Right lobe of liver (tissue), 4 donors: ENCODE data around the gene HNRNPD.

Source experiments
- POLR2A ChIP-seq: fragments of 450-650 bp; IDR thresholded peaks from one replicate; pipeline ENCODE4 v1.6.1; 2017; ENCODE audit warnings: antibody characterized with exemption, mild to moderate bottlenecking
- TF ChIP-seq, protein P1 (sequence below), 4 donors: fragments of 200-600 bp in 3 of 4; fragments of 450-650 bp in 1 of 4; IDR thresholded peaks; one replicate each; pipeline versions ENCODE4 v1.5.1 to v1.8.0; 2016 to 2022; ENCODE audit warnings: antibody characterized with exemption in 4 of 4, mild to moderate bottlenecking in 2 of 4
- donor health status: DM: no; HTN: no; CAD: no.
- donor health status: DM: no; HTN: no; CAD: no.
- donor health status: DM: no; HTN: yes; CAD: no.

DNA sequence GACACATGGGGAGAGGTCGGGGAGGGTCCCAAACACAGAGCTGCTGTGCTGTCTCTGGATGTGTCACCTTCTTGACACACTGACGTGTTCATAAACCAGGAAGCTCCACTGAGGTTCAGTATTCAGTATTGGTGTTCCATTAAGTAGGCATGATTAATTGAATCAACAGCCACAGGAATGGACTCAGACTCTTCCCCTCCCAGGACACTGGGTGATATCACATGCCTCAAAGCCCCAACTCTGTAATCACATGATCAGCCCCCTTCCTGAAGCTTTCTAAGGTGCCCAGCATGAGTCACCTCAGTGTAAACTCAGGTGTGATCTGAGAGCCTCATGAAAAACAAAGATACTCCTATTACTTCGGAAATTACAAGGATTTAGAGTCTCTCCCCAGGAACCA lies 21.1 kb upstream of the HNRNPD start:
- TF ChIP-seq, protein P1, sequence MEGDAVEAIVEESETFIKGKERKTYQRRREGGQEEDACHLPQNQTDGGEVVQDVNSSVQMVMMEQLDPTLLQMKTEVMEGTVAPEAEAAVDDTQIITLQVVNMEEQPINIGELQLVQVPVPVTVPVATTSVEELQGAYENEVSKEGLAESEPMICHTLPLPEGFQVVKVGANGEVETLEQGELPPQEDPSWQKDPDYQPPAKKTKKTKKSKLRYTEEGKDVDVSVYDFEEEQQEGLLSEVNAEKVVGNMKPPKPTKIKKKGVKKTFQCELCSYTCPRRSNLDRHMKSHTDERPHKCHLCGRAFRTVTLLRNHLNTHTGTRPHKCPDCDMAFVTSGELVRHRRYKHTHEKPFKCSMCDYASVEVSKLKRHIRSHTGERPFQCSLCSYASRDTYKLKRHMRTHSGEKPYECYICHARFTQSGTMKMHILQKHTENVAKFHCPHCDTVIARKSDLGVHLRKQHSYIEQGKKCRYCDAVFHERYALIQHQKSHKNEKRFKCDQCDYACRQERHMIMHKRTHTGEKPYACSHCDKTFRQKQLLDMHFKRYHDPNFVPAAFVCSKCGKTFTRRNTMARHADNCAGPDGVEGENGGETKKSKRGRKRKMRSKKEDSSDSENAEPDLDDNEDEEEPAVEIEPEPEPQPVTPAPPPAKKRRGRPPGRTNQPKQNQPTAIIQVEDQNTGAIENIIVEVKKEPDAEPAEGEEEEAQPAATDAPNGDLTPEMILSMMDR (IDR thresholded peaks at IDR 0.05): no peak
- TF ChIP-seq POLR2A: no peak
